ENCODE data around the gene KIAA1217.
"Not testable (repeated sequence)": the region's sequence is repeated elsewhere in the genome, so short reads cannot be mapped to it uniquely, and the experiment has no call there.

Gene KIAA1217

DNA sequence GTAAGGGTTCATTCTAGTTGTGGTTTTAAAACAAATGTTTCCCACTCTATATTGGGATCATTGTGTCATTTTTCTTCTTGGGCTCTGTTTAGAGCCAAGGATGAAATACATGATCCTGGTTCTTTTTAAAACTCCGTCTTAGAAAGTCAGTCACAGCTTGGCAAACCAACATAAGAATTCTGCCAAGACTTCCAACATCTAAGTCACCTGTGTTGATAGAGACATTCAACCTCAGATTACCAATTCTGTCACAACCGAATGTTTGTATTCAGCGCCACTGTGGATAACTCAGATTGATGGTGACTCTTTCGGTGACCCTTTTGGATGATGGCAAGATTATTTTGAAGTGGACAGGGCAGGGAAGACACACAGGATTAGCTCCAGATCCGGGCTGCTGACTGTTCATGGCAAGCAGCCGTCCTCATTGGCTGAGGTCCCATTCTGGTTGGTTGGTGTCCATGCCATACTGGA, 259.4 kb downstream of the KIAA1217 start:
- no peak for DNase-seq

- no peak for DNase-seq
These were observed 261.1 kb downstream of the KIAA1217 start for GRCh38 chr10:24469993-24470392.

DNA sequence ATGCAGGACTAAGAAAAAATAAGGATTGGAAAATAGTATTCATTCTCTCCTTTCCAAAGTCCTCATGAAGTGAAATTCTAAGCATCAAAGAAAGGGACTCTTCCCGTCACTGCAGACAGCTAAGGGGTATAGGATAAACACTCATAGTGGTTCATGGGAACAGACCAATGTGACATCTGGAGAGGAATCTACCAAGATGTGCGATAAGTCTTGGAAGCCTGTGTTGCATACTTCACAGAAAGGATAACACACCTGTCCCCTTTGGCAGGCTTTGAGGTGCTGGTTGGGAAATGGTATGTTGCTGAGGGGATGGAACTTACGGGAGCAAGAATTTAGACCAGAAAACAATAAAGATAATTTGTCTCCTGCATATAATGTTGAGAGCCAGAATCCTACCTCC, 266.7 kb downstream of the KIAA1217 start:
- no peak for DNase-seq

DNA sequence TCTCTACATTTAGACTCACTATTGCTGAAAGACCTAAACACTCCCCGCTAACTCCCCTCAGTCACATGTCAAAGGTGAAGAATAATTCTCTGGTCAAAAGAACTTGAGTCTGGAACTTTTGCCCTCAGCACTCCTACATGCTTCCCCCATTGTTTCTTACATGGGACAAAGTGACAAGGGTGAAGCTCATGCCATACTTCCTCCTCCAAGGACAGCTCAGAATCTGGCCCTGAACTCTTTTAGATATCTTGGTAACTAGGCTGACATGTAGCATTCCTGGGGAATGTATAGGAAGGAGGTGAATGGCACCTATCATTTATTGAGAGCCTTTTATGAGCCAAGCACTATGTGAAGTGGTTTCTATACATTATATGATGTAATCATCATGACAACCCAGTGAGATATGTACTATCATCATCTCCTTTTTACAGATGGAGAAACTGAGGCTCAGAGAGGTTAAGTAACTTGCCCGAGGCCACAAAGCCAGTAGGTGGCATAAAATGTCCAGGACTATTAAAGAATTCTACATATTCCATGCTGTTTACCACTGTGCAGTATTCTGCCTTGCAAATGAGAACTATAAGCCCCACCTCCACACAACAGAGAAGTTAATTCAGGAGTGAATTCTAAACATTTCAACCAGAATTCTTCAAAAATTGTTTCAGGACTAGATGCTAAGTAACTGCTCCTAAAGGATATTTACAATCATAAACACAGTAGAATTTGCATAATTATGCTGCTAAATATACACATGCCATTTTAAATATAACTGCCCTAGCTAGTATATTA, 268.2 kb downstream of the KIAA1217 start:
- DNase-seq, result no peak

DNA sequence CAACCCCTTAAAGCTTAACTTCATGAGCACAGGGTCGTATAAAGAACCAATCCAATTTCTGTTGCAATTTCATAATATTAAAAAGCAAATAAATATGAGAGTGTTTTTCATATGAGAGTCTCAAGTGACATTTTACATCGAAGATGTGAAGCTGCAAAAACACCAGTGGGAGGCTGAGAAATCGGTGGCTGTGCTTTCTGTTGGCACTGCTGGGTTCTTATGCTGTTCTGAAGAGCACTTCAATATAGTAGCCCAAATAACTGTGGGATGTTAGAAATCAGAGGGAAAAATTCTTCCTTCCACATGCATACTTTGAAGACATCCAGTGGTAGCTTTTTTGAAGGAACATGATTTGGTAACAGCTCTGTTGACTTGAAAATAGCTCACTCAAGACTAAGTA, 269.0 kb downstream of the KIAA1217 start:
- no peak for DNase-seq

GRCh38 chr10:24479806-24480205, 270.9 kb downstream of the KIAA1217 start:
- DNase-seq, result no peak

DNA sequence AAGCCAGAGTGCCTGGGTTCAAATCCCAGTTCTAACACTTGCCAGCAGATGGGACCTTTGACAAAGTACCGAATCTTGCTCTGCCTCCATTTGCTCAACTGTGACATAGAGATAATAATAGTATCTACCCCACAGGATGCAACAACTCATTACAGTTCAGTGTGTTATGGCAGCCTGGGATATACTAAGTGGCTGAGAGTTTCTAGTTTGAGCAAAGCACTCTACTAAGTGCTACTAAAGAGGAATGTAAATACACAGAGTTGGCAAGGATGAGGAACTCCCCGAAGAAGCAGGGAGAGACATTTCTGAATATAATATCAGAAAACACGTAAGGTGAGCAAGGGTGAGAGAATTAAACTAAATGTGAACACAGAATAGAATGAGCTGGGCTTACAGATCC, 271.5 kb downstream of the KIAA1217 start:
- DNase-seq, result no peak

- DNase-seq, result no peak
These were observed 272.3 kb downstream of the KIAA1217 start for GRCh38 chr10:24481241-24481640.

- not testable (repeated sequence) for DNase-seq
These were observed 273.8 kb downstream of the KIAA1217 start for GRCh38 chr10:24482713-24483112.

- DNase-seq, result peak in 1 of 3 donors; percentile 2
These were observed 274.8 kb downstream of the KIAA1217 start for GRCh38 chr10:24483701-24484100.

- DNase-seq, result no peak
These were observed 275.8 kb downstream of the KIAA1217 start for GRCh38 chr10:24484771-24485170.

DNA sequence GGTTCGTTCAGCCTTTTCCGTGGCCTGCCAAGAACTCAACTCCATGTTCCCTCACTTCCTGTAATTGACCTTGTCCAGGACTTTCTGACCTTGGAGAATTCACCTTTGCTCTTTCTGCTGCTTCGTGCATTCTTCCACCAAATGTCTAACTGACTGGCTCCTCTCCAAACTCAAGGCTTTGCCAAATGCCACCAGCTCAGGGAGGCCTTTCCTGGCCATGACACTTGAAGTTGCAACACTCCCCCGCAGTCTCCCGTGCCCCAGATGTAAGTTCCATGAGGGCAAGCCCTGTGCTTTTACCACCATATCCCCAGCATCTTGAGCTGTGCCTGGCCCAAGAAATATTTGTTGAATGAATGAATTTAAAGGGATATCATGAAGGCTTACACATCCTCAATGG, 276.4 kb downstream of the KIAA1217 start:
- DNase-seq, result no peak

DNA sequence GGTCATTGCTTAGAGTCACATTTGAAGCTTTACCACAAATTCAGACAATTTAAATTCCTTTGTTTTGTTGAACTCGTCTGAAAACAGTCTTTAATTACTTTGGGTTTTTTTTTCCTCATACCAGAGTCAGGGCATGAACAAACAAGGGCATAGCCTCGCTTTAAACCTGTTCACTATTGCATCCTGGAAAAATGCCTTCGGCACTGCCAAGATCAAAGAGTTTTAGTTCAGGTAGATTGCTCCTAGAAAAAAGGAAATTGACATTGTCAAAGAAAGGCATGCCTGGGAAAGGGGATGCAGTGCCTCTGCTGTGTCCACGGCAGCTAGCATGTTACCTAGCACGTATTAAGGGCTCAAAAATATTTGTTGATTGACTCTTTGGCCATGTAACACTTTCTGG, 279.7 kb downstream of the KIAA1217 start:
- no peak for DNase-seq

- no peak for DNase-seq
These were observed 284.2 kb downstream of the KIAA1217 start for GRCh38 chr10:24493165-24493564.

DNA sequence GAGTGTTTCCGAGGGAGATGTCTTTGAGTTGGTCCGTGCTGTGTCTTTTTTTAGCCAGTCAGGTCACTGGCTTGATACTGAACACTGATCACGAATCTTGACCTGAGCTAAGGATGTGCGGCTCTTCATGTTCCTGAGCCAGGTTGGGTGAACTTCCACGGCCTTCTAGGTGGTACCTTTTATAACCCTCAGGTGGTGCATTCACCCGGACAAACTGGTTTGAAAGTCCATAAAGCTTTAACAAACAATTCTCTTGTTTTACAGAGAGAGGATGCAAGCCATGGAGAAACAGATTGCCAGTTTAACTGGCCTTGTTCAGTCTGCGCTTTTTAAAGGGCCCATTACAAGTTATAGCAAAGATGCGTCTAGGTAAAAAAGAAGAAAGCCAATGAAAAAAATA, 285.3 kb downstream of the KIAA1217 start:
- no peak for DNase-seq

GRCh38 chr10:24494777-24495176, 285.8 kb downstream of the KIAA1217 start:
- no peak for DNase-seq

GRCh38 chr10:24495666-24496460, 286.9 kb downstream of the KIAA1217 start:
- no peak for DNase-seq

DNA sequence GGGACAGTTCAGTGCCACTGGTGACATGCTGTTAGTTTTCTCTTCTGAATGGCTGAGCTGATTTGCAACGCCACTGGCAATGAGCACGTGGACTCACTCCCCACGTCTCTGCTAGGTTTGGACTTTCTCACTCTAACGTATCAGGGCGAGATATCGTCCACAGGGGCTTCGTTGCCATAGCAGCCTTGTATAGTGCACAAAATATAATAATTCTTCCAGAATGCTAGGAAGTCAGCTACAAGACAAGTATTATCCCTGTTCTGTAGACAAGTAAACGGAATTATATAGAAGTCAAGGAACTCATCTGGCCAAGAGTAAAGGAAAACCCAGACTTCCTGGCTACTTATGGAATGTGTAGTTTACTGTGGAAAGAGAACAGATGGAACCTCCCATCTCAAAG, 288.0 kb downstream of the KIAA1217 start:
- no peak for DNase-seq

- DNase-seq, result no peak
These were observed 292.2 kb downstream of the KIAA1217 start for GRCh38 chr10:24501056-24501711.

GRCh38 chr10:24502006-24502405, 293.1 kb downstream of the KIAA1217 start:
- DNase-seq, result no peak

DNA sequence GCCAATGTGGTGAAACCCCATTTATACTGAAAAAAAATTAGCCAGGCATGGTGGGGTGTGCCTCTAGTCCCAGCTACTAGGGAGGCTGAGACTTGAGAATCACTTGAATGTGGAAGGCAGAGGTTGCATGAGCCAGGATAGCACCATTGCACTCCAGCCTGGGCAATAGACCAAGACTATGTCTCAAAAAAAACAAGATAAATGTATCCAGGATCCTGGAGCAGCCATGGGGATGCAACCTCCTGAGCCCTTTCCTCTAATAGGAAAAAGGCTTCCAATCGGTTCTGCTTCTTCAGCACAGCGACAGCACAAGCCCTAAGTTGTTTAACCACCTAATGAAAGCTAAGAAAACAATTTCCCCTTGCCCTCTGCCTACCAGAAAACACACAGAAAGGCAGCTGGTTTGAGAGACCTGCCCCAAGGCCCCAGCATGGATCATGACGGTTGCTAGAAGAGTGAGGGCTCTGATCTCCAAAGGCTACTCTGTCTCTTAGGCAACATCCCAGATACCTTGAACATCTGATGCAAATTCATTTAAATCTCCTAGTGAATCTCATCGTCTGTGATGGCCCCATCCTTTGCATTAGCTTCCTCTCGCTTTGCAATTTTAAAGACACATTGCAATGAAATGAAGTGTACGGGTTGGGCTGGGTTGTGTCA, 294.0 kb downstream of the KIAA1217 start:
- no peak for DNase-seq

- peak in 2 of 3 donors; percentile 8 for DNase-seq
These were observed 294.8 kb downstream of the KIAA1217 start for GRCh38 chr10:24503461-24504320.
